HG03103 (cell line): ENCODE data around the gene GSTM5.
"Not testable (repeated sequence)": the region's sequence is repeated elsewhere in the genome, so short reads cannot be mapped to it uniquely, and the experiment has no call there.

ENCODE experiments used
- ATAC-seq: cut with Tn5 transposase; IDR thresholded peaks from one replicate; pipeline ENCODE4 v1.9.1; 2021; ENCODE audit warnings: low read depth; ENCODE audit not compliant: unreplicated experiment

The GSTM5 gene

GRCh38 chr1:109726007-109726406, 14.0 kb downstream of the GSTM5 start:
- ATAC-seq: no peak

GRCh38 chr1:109726728-109727373, 14.8 kb downstream of the GSTM5 start:
- ATAC-seq: no peak

- ATAC-seq: no peak
These were observed 16.8 kb downstream of the GSTM5 start for GRCh38 chr1:109728870-109729269.

GRCh38 chr1:109730666-109731065, 18.6 kb downstream of the GSTM5 start:
- ATAC-seq: no peak

GRCh38 chr1:109732390-109732881, 20.4 kb downstream of the GSTM5 start:
- no peak for ATAC-seq

- ATAC-seq: no peak
These were observed 21.3 kb downstream of the GSTM5 start for GRCh38 chr1:109733236-109733870.

GRCh38 chr1:109739738-109740614, 27.9 kb downstream of the GSTM5 start:
- peak; percentile 73 for ATAC-seq

- ATAC-seq: no peak
These were observed 28.7 kb downstream of the GSTM5 start, which contains the start of gene GSTM3 for GRCh38 chr1:109740615-109741373. Gene GSTM3 (minus strand): TSS chr1:109741038. CDS start chr1:109740287, 751 bp downstream.

GRCh38 chr1:109748311-109748710, 36.3 kb downstream of the GSTM5 start:
- not testable (repeated sequence) for ATAC-seq

- ATAC-seq: no peak
These were observed 37.2 kb downstream of the GSTM5 start for GRCh38 chr1:109749221-109749620.

- ATAC-seq: no peak
These were observed 38.3 kb downstream of the GSTM5 start for GRCh38 chr1:109750241-109750882.

- ATAC-seq: no peak
These were observed 38.9 kb downstream of the GSTM5 start for GRCh38 chr1:109750920-109751319.

- no peak for ATAC-seq
These were observed 39.6 kb downstream of the GSTM5 start for GRCh38 chr1:109751531-109752260.

GRCh38 chr1:109754738-109755137, 42.7 kb downstream of the GSTM5 start:
- ATAC-seq: no peak

- not testable (repeated sequence) for ATAC-seq
These were observed 44.3 kb downstream of the GSTM5 start for GRCh38 chr1:109756325-109756724.

GRCh38 chr1:109756848-109757521, 44.9 kb downstream of the GSTM5 start:
- ATAC-seq: no peak

GRCh38 chr1:109757936-109758786, 46.1 kb downstream of the GSTM5 start:
- ATAC-seq: no peak
